GM18498 (cell line): Measurements from ENCODE around the gene CYP4B1.
"Not testable (repeated sequence)": the region's sequence is repeated elsewhere in the genome, so short reads cannot be mapped to it uniquely, and the experiment has no call there.

ENCODE experiments used
- ATAC-seq: cut with Tn5 transposase; IDR thresholded peaks from one replicate; pipeline ENCODE4 v1.9.1; 2021; ENCODE audit warnings: mild to moderate bottlenecking, moderate library complexity; ENCODE audit not compliant: unreplicated experiment

Gene CYP4B1

GRCh38 chr1:46813858-46814396 is 15.1 kb downstream of the CYP4B1 start:
- ATAC-seq, result no peak

GRCh38 chr1:46815133-46815532 is 16.3 kb downstream of the CYP4B1 start:
- ATAC-seq, result no peak

GRCh38 chr1:46816930-46817329 is 18.1 kb downstream of the CYP4B1 start:
- ATAC-seq, result no peak

GRCh38 chr1:46817814-46818213 is 19.0 kb downstream of the CYP4B1 start:
- ATAC-seq, result no peak

GRCh38 chr1:46818591-46818990 is 19.7 kb downstream of the CYP4B1 start:
- ATAC-seq, result no peak

GRCh38 chr1:46819335-46819734 is 20.5 kb downstream of the CYP4B1 start:
- ATAC-seq, result no peak

- ATAC-seq, result no peak
These were observed 21.2 kb downstream of the CYP4B1 start for GRCh38 chr1:46820076-46820475.

- ATAC-seq, result no peak
These were observed 21.8 kb downstream of the CYP4B1 start for GRCh38 chr1:46820560-46821060.

GRCh38 chr1:46822248-46822826 is 23.5 kb downstream of the CYP4B1 start:
- no peak for ATAC-seq

GRCh38 chr1:46823151-46823550 is 24.3 kb downstream of the CYP4B1 start:
- no peak for ATAC-seq

- not testable (repeated sequence) for ATAC-seq
These were observed 28.0 kb downstream of the CYP4B1 start for GRCh38 chr1:46826892-46827291.

- ATAC-seq, result no peak
These were observed 31.9 kb downstream of the CYP4B1 start for GRCh38 chr1:46830665-46831322.

- ATAC-seq, result not testable (repeated sequence)
These were observed 36.6 kb downstream of the CYP4B1 start for GRCh38 chr1:46835469-46835868.

GRCh38 chr1:46846386-46846785 is 47.5 kb downstream of the CYP4B1 start:
- ATAC-seq, result not testable (repeated sequence)

- ATAC-seq, result not testable (repeated sequence)
These were observed 58.8 kb downstream of the CYP4B1 start for GRCh38 chr1:46857660-46858065.

- no peak for ATAC-seq
These were observed 63.5 kb downstream of the CYP4B1 start for GRCh38 chr1:46862348-46862747.
